HG02938 (cell line): ENCODE results near the gene CLGN.
"Not testable (repeated sequence)": the region's sequence is repeated elsewhere in the genome, so short reads cannot be mapped to it uniquely, and the experiment has no call there.

Source experiments
- ATAC-seq: cut with Tn5 transposase; IDR thresholded peaks from one replicate; pipeline ENCODE4 v1.9.1; 2021; ENCODE audit warnings: mild to moderate bottlenecking, moderate library complexity; ENCODE audit not compliant: unreplicated experiment

CLGN gene

GRCh38 chr4:140427106-140427918, at the start of gene CLGN:
TSS of gene CLGN (minus strand) at chr4:140427648. CDS start at chr4:140413078, 14,570 bp downstream.
- peak; percentile 75 for ATAC-seq

GRCh38 chr4:140472156-140472555, 44.7 kb upstream of the CLGN start:
- no peak for ATAC-seq

- ATAC-seq = no peak
These were observed 42.6 kb upstream of the CLGN start for GRCh38 chr4:140469791-140470733.

GRCh38 chr4:140466146-140466545, 38.7 kb upstream of the CLGN start:
- no peak for ATAC-seq

- ATAC-seq = no peak
These were observed 36.2 kb upstream of the CLGN start for GRCh38 chr4:140463614-140464013.

- ATAC-seq = no peak
These were observed 35.7 kb upstream of the CLGN start for GRCh38 chr4:140463182-140463581.

GRCh38 chr4:140450352-140450751, 22.9 kb upstream of the CLGN start:
- ATAC-seq = no peak

GRCh38 chr4:140448830-140449229, 21.4 kb upstream of the CLGN start:
- ATAC-seq = no peak

GRCh38 chr4:140448162-140448561, 20.7 kb upstream of the CLGN start:
- ATAC-seq = no peak

GRCh38 chr4:140444347-140444746, 16.9 kb upstream of the CLGN start:
- ATAC-seq = not testable (repeated sequence)

GRCh38 chr4:140439644-140440142, 12.2 kb upstream of the CLGN start:
- ATAC-seq = no peak

GRCh38 chr4:140427919-140428471, 547 bp upstream of the CLGN start:
- ATAC-seq = no peak

- no peak for ATAC-seq
These were observed 790 bp downstream of the CLGN start for GRCh38 chr4:140426610-140427105.

- no peak for ATAC-seq
These were observed 4.3 kb downstream of the CLGN start for GRCh38 chr4:140423106-140423505.

- ATAC-seq = not testable (repeated sequence)
These were observed 14.1 kb downstream of the CLGN start for GRCh38 chr4:140413130-140413969.

- no peak for ATAC-seq
These were observed 18.5 kb downstream of the CLGN start for GRCh38 chr4:140408974-140409373.

- ATAC-seq = no peak
These were observed 21.2 kb downstream of the CLGN start for GRCh38 chr4:140406292-140406691.

GRCh38 chr4:140400111-140400510, 27.3 kb downstream of the CLGN start:
- ATAC-seq = no peak

- ATAC-seq = no peak
These were observed 31.8 kb downstream of the CLGN start for GRCh38 chr4:140395668-140396067.

- no peak for ATAC-seq
These were observed 39.4 kb downstream of the CLGN start for GRCh38 chr4:140388015-140388414.
